Fibroblast of skin of back (primary cell): ENCODE measurements around the gene ADA. TPM values are rescaled to one million over a fixed set of nuclear protein-coding genes. Genes with fewer than 3 reads are reported as not detected.
"Not testable (repeated sequence)": the region's sequence is repeated elsewhere in the genome, so short reads cannot be mapped to it uniquely, and the experiment has no call there.

ENCODE experiments used
- DNase-seq: peaks from one replicate; pipeline ENCODE4 v3.0.0-alpha.2; 2013
- polyA plus RNA-seq, 2 experiments: library from polyadenylated mRNA; unstranded; fragments of 120-200 nt; gene quantifications; one replicate each; pipeline ENCODE4 v1.2.1, GENCODE V29; 2013; ENCODE audit not compliant: insufficient read length in 2 of 2

ADA gene
- polyA plus RNA-seq (2013, experiment 1 of 2; ENCODE audit: insufficient read length), result 23.6 TPM
- 35.4 TPM for polyA plus RNA-seq (2013, experiment 2 of 2; ENCODE audit: insufficient read length)

GRCh38 chr20:44651684-44652423 lies at the start of gene ADA:
TSS of gene ADA (minus strand) at chr20:44651699. CDS start at chr20:44651607, 92 bp downstream.
- peak; percentile 66 for DNase-seq

GRCh38 chr20:44700306-44700705 lies 48.8 kb upstream of the ADA start:
- no peak for DNase-seq

- peak; percentile 54 for DNase-seq
Measured at GRCh38 chr20:44698351-44698750, 46.9 kb upstream of the ADA start.

GRCh38 chr20:44697041-44697440 lies 45.5 kb upstream of the ADA start:
- not testable (repeated sequence) for DNase-seq

GRCh38 chr20:44696315-44696714 lies 44.8 kb upstream of the ADA start:
- no peak for DNase-seq

- DNase-seq, result peak; percentile 83
Measured at GRCh38 chr20:44695674-44696300, 44.3 kb upstream of the ADA start.

- DNase-seq, result no peak
Measured at GRCh38 chr20:44695295-44695673, 43.8 kb upstream of the ADA start.

GRCh38 chr20:44694159-44694558 lies 42.7 kb upstream of the ADA start:
- no peak for DNase-seq

GRCh38 chr20:44693627-44694026 lies 42.1 kb upstream of the ADA start:
- no peak for DNase-seq

- DNase-seq, result peak; percentile 99
Measured at GRCh38 chr20:44692932-44693480, 41.5 kb upstream of the ADA start.

- DNase-seq, result peak; percentile 60
Measured at GRCh38 chr20:44691424-44692423, 40.2 kb upstream of the ADA start.

GRCh38 chr20:44690781-44691423 lies 39.4 kb upstream of the ADA start:
- DNase-seq, result no peak

GRCh38 chr20:44689809-44690208 lies 38.3 kb upstream of the ADA start:
- DNase-seq, result no peak

GRCh38 chr20:44688053-44688625 lies 36.6 kb upstream of the ADA start:
- DNase-seq, result no peak

- DNase-seq, result no peak
Measured at GRCh38 chr20:44686934-44687333, 35.4 kb upstream of the ADA start.

GRCh38 chr20:44684047-44684967 lies 32.8 kb upstream of the ADA start:
- DNase-seq, result no peak

GRCh38 chr20:44683263-44684046 lies 32.0 kb upstream of the ADA start:
- DNase-seq, result peak; percentile 44

GRCh38 chr20:44681796-44682566 lies 30.5 kb upstream of the ADA start:
- no peak for DNase-seq
